Bladder microvascular endothelial cell (primary cell): Measurements from ENCODE around the gene LAT. TPM values are rescaled to one million over a fixed set of nuclear protein-coding genes. Genes with fewer than 3 reads are reported as not detected.

Experiments used
- total RNA-seq: library from RNA; depleted of rRNA; stranded (reverse); fragments of >200 nt; gene quantifications from 2 replicates; pipeline ENCODE4 v1.2.3, GENCODE V29; 2014

The LAT gene, protein sequence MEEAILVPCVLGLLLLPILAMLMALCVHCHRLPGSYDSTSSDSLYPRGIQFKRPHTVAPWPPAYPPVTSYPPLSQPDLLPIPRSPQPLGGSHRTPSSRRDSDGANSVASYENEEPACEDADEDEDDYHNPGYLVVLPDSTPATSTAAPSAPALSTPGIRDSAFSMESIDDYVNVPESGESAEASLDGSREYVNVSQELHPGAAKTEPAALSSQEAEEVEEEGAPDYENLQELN
- 0.32 and 0.50 TPM in 2 replicates for total RNA-seq

DNA sequence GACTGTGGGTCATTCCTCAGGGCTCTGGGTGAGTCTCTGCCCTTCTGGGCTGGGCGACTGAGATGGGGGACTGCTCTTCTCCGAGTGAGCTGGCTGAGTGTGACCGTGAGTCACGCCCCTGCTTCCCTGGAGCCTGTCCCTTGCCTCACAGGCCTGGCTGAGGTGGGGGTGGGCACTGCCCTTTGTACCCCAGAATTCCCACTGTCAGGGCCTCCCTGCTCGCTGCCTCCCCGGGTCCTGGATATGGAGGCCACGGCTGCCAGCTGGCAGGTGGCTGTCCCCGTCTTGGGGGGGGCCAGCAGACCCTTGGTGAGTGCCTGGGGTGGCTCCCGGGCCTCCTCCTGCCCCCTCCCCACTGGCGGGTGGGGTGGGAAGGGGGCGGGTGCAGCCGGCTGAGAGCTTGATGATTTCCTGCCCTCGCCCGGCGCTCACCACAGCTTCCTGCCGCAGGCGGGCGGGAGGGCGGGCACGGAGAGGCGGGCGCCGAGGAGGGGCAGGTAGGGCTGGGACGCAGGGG lies at the start of gene LAT:
LAT (plus strand) TSS at position 434 of the 517 bp plus-strand sequence. CDS start 366 bp downstream, outside the sequence.

DNA sequence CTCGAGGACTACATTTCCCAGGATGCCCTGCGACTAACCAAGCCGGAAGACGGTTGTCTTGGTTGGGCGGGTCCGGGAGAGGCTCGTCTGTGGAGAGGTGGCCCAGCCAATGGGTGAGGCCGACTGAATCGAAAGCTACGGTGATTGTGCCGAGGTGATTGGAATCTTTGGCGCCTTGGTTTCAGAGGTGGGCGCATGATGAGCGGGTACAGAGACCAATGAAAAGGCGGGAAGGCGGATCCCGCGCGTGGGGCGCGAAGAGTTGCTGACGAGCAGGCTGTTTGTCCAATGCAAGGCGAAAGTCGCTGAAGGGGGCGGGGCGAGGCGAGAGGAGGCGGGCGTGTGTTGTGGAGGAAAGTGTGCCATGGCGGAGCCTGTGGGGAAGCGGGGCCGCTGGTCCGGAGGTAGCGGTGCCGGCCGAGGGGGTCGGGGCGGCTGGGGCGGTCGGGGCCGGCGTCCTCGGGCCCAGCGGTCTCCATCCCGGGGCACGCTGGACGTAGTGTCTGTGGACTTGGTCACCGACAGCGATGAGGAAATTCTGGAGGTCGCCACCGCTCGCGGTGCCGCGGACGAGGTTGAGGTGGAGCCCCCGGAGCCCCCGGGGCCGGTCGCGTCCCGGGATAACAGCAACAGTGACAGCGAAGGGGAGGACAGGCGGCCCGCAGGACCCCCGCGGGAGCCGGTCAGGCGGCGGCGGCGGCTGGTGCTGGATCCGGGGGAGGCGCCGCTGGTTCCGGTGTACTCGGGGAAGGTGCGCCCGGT lies 34.0 kb upstream of the LAT start, which contains the start of gene NFATC2IP:
NFATC2IP (plus strand) TSS at position 290 of the 762 bp plus-strand sequence; CDS start at position 365, 75 bp downstream.

DNA sequence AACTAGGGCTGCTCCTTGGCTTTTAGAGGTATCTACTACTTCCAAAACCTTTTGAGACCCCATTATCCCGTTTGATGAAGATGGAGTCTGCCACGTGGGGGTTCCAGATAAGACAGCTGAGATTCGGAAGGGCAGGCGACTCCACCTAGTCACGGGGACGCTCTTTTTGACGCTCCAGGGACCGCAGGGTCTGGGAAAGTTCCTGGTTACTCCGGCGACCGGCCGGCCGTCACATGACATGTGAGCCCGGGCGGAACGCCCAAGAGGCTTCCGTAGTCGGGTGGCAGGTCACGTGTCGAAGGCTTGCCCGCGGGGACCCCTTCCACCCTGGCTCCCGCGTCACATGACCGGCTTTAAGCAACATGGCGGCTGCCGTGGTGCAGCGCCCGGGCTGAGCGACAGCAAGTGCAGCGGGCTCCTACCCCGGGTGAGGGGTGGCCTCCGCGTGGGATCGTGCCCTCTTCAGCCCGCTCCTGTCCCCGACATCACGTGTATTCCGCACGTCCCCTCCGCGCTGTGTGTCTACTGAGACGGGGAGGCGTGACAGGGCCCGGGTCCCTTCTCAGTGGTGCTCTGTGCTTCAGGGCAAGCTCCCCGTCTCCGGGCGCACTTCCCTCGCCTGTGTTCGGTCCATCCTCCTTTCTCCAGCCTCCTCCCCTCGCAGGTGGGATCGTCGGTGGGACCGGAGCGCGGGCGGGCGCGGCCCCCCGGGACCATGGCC lies 10.3 kb upstream of the LAT start, which contains the start of gene SPNS1:
SPNS1 (plus strand) TSS at position 342 of the 721 bp plus-strand sequence; CDS start at position 716, 374 bp downstream.

Other genes with a start within 250 kb of the LAT start
- gene NPIPB9, start 233.3 kb upstream of the LAT start, total RNA-seq, result 1.5 and 9.4 TPM in 2 replicates
- 20.9 and 69.8 TPM in 2 replicates for gene ATXN2L, start 162.1 kb upstream of the LAT start, total RNA-seq
- gene TUFM, start 138.7 kb upstream of the LAT start, total RNA-seq, result 121 and 132 TPM in 2 replicates
- gene SH2B1, start 121.2 kb upstream of the LAT start, total RNA-seq, result 9.9 and 14.8 TPM in 2 replicates
- gene ATP2A1, start 106.6 kb upstream of the LAT start, total RNA-seq, result 0.16 and 0.31 TPM in 2 replicates
- gene RABEP2, start 59.8 kb upstream of the LAT start, total RNA-seq, result 45.7 and 64.8 TPM in 2 replicates
- not detected in 2 replicates for gene CD19, start 53.1 kb upstream of the LAT start, total RNA-seq
- 22.7 and 31.7 TPM in 2 replicates for gene NFATC2IP, start 34.1 kb upstream of the LAT start, total RNA-seq
- 25.7 and 34.2 TPM in 2 replicates for gene SPNS1, start 10.3 kb upstream of the LAT start, total RNA-seq